Keratinocyte (primary cell): Measurements from ENCODE around the gene FYB1.

ENCODE experiments used
- CTCF ChIP-seq, 3 experiments: IDR thresholded peaks in 1 of 3; conservative IDR thresholded peaks in 1 of 3; optimal IDR thresholded peaks in 1 of 3; 2 replicates in 2 of 3; 3 replicates in 1 of 3; pipeline versions ENCODE3 to v1.5.1; 2011; ENCODE audit warnings: low read length in 3 of 3, mild to moderate bottlenecking in 3 of 3, moderate library complexity in 2 of 3, control low read depth in 1 of 3, inconsistent platforms in 1 of 3; ENCODE audit not compliant: insufficient read depth in 2 of 3; ENCODE audit errors: extremely low read depth in 1 of 3
- EZH2 ChIP-seq: IDR thresholded peaks from one replicate; pipeline ENCODE4 v1.6.1; 2012; ENCODE audit warnings: inconsistent platforms, mild to moderate bottlenecking, low read length, moderate library complexity

DNA sequence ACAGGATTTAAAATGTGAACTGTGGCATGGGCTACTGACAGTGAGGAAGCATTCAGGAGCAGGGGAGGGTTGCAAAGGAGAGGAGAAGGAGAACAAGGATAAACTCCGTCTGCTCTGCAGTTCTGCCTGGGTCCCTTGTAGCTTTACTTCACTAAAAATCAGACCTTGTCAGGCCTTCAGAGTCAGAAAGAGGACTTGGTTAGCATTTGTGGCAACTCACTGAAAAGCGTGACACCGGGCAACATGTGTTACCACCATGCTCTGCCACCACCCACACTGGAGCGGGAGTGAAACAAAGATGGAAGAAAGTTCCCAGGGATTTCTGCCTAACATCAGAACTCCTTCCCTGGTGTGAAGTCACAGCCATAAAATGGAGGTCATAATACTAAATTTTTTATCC is 19.3 kb downstream of the FYB1 start:
- TF ChIP-seq CTCF (optimal IDR thresholded peaks at IDR 0.05 in 1 of 3, IDR thresholded peaks at IDR 0.05 in 1 of 3, conservative IDR thresholded peaks at IDR 0.05 in 1 of 3; ENCODE audit: extremely low read depth in 1 of 3, insufficient read depth in 2 of 3, low read length in 3 of 3), result no peak
- no peak for TF ChIP-seq EZH2
